ENCODE data around the gene GPBP1.

GPBP1 gene

DNA sequence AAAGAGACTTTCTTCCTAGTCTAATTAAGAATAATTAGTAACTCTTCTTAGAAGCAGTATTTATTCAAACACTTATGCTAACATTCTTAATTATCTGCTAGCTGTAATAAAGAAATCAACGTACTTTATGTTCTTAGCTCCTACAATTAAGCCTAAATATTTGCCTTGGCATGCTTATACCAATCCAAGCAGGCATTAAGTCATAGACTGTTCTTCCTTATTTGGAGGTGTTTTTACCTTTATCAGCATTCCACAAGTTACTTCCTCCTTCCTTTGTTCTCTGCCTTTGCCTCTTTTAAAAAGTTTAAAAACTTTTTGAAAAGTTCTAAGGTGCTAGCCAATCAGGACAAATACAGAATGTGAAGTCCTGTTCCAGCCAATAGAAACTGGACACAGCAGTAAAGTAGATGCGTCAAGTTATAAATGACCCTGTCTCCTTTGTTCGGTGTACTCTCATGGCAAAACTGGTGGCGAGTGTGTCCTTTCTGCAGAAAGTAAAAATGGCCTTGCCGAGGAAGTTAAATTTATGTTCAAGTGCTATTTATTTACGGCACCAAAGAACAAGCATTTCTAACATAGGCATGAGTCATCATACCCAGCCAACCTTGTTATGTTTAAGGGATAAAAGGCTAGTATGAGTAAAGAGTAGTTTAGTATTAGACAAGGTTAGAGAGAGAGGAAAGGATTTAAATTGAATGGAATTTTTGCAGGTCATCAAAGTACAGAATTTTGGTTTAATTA lies 58.6 kb downstream of the GPBP1 start:
- no peaks in the 10 kb centered on the region for H3K9me3 ChIP-seq (ENCODE audit: insufficient read depth, low read length)
- TF ChIP-seq, protein P1, sequence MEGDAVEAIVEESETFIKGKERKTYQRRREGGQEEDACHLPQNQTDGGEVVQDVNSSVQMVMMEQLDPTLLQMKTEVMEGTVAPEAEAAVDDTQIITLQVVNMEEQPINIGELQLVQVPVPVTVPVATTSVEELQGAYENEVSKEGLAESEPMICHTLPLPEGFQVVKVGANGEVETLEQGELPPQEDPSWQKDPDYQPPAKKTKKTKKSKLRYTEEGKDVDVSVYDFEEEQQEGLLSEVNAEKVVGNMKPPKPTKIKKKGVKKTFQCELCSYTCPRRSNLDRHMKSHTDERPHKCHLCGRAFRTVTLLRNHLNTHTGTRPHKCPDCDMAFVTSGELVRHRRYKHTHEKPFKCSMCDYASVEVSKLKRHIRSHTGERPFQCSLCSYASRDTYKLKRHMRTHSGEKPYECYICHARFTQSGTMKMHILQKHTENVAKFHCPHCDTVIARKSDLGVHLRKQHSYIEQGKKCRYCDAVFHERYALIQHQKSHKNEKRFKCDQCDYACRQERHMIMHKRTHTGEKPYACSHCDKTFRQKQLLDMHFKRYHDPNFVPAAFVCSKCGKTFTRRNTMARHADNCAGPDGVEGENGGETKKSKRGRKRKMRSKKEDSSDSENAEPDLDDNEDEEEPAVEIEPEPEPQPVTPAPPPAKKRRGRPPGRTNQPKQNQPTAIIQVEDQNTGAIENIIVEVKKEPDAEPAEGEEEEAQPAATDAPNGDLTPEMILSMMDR (IDR thresholded peaks at IDR 0.05; ENCODE audit: insufficient read depth, low read length, poor library complexity, severe bottlenecking), result no peak
- no peak for TF ChIP-seq EZH2phosphoT487 (conservative IDR thresholded peaks at IDR 0.05; ENCODE audit: low read length)
- no peaks in the 10 kb centered on the region for H3F3A ChIP-seq (ENCODE audit: insufficient read depth)
- no peaks in the 10 kb centered on the region for H3K9me2 ChIP-seq (replicated peaks; ENCODE audit: insufficient read depth, low read length)
- H3K9ac ChIP-seq (ENCODE audit: low read length), result no peak overlapping the region
- H3K27ac ChIP-seq (ENCODE audit: low read depth, low read length), result no peak overlapping the region
- no peaks in the 10 kb centered on the region for H3K27me3 ChIP-seq (ENCODE audit: low read length)
- no peak overlapping the region for H3K4me2 ChIP-seq (ENCODE audit: low read depth, low read length, poor library complexity, severe bottlenecking)
- peaks cover 54% of the 10 kb centered on the region for H3K36me3 ChIP-seq (ENCODE audit: low read length)
- peaks cover 16% of the 10 kb centered on the region for H4K20me1 ChIP-seq (ENCODE audit: low read depth, low read length)
- no peak overlapping the region for H3K4me3 ChIP-seq (ENCODE audit: insufficient read depth, low read length, poor library complexity, severe bottlenecking)
- H2AFZ ChIP-seq (ENCODE audit: low read depth, low read length, severe bottlenecking), result no peak overlapping the region
- peaks cover 68% of the 10 kb centered on the region for H3K79me2 ChIP-seq (ENCODE audit: insufficient read depth, low read length)

DNA sequence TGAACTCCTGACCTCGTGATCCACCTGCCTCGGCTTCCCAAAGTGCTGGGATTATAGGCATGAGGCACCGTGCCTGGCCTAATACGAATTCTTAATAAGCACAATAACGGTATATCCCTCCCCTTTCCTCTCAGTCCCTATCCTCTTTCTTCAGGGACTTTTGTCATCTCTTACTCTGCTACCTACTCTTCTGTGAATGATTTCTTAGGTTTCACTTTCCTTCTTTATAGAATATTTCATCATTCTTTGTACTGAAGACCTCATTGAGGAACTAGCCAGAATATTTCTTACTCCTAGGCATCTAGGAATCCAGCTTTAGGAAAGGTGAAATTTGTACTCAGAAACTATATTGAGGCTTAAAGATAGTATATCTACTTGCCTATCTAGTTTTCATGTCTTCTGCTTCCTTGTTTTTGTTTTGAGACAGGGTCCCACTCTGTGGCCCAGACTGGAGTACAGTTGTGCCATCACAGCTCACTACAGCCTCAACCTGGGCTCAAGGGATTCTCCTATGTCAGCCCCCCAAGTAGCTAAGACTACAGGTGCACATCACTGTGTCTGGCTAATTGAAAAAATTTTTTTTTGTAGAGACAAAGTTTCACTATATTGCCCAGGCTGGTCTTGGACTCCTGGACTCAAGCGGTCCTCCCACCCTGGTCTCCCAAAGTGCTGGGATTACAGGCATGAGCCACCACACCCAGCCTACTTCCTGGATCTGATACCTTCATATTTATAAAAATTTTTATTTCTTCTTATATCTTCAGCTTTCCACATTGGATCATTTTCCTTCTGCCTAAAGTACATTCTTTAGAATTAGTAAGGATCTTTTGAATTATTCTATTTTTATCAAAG lies 69.7 kb downstream of the GPBP1 start:
- no peaks in the 10 kb centered on the region for H3K27me3 ChIP-seq (ENCODE audit: low read length)
- H3K79me2 ChIP-seq (ENCODE audit: insufficient read depth, low read length), result no peaks in the 10 kb centered on the region
- no peak overlapping the region for H3K9ac ChIP-seq (ENCODE audit: low read length)
- no peak overlapping the region for H3K4me2 ChIP-seq (ENCODE audit: low read depth, low read length, poor library complexity, severe bottlenecking)
- no peak overlapping the region for H3K27ac ChIP-seq (ENCODE audit: low read depth, low read length)
- H3K4me3 ChIP-seq (ENCODE audit: insufficient read depth, low read length, poor library complexity, severe bottlenecking), result no peak overlapping the region
- no peaks in the 10 kb centered on the region for H3K9me3 ChIP-seq (ENCODE audit: insufficient read depth, low read length)
- H3K36me3 ChIP-seq (ENCODE audit: low read length), result peaks cover 21% of the 10 kb centered on the region
- peaks cover 30% of the 10 kb centered on the region for H3F3A ChIP-seq (ENCODE audit: insufficient read depth)
- no peak overlapping the region for H2AFZ ChIP-seq (ENCODE audit: low read depth, low read length, severe bottlenecking)
- TF ChIP-seq, protein P1 (IDR thresholded peaks at IDR 0.05; ENCODE audit: insufficient read depth, low read length, poor library complexity, severe bottlenecking), result no peak
- no peak for TF ChIP-seq EZH2phosphoT487 (conservative IDR thresholded peaks at IDR 0.05; ENCODE audit: low read length)
- no peaks in the 10 kb centered on the region for H3K9me2 ChIP-seq (replicated peaks; ENCODE audit: insufficient read depth, low read length)
- H4K20me1 ChIP-seq (ENCODE audit: low read depth, low read length), result no peaks in the 10 kb centered on the region

DNA sequence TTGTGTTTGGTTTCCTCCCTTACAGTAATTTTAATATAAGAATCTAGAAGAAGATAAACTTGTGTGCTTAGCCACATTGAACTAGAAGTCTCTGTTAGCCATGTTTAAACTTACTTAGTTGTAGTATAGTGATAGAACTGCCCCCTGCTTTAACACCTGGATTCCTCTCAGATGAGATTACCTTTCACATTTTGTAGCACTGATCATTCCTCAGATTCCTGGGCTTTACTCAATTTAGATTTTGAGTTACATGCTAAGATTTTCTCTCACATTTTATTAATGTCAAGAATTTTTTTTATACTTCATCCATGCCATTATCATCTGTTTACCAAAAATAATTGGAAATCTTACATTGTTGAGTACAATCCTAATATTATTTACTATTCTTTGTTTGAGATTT lies 70.5 kb downstream of the GPBP1 start:
- H3K9me3 ChIP-seq (ENCODE audit: insufficient read depth, low read length), result no peaks in the 10 kb centered on the region
- H3K36me3 ChIP-seq (ENCODE audit: low read length), result peaks cover 27% of the 10 kb centered on the region
- no peak overlapping the region for H3K27ac ChIP-seq (ENCODE audit: low read depth, low read length)
- H3K4me3 ChIP-seq (ENCODE audit: insufficient read depth, low read length, poor library complexity, severe bottlenecking), result no peak overlapping the region
- H3K9ac ChIP-seq (ENCODE audit: low read length), result no peak overlapping the region
- no peak overlapping the region for H3K4me2 ChIP-seq (ENCODE audit: low read depth, low read length, poor library complexity, severe bottlenecking)
- H2AFZ ChIP-seq (ENCODE audit: low read depth, low read length, severe bottlenecking), result no peak overlapping the region
- no peaks in the 10 kb centered on the region for H3K79me2 ChIP-seq (ENCODE audit: insufficient read depth, low read length)
- no peaks in the 10 kb centered on the region for H3K27me3 ChIP-seq (ENCODE audit: low read length)
- H3K9me2 ChIP-seq (replicated peaks; ENCODE audit: insufficient read depth, low read length), result no peaks in the 10 kb centered on the region
- TF ChIP-seq EZH2phosphoT487 (conservative IDR thresholded peaks at IDR 0.05; ENCODE audit: low read length), result no peak
- H4K20me1 ChIP-seq (ENCODE audit: low read depth, low read length), result no peaks in the 10 kb centered on the region
- H3F3A ChIP-seq (ENCODE audit: insufficient read depth), result peaks cover 33% of the 10 kb centered on the region
